CD4-positive, alpha-beta memory T cell (primary cell): ENCODE data around the gene CDK10. TPM values are rescaled to one million over a fixed set of nuclear protein-coding genes. Genes with fewer than 3 reads are reported as not detected.

ENCODE experiments used
- CTCF ChIA-PET: fragments of 350-600 bp; sonication (Branson Sonifier 250); formaldehyde crosslinking; loops from one replicate; lab custom pipeline; 2021; ENCODE audit warnings: inconsistent platforms; ENCODE audit not compliant: partially characterized antibody; lab: Charles Lee
- POLR2A ChIA-PET: fragments of 350-600 bp; sonication (Branson Sonifier 250); formaldehyde crosslinking; loops from one replicate; lab custom pipeline; 2021; ENCODE audit not compliant: partially characterized antibody; lab: Charles Lee
- DNase-seq, 5 donors: peaks; one replicate each; pipeline versions ENCODE4 v3.0.0 to v3.0.0-alpha.2; 2020 to 2022; ENCODE audit warnings: mixed read lengths in 1 of 5
- H3K27ac ChIP-seq: one replicate; pipeline ENCODE4 v1.7.0; 2013; ENCODE audit warnings: low read depth, low read length
- H3K27me3 ChIP-seq: 2 replicates; pipeline ENCODE4 v1.7.0; 2013; ENCODE audit warnings: mild to moderate bottlenecking, low read length, moderate library complexity; ENCODE audit not compliant: insufficient read depth
- H3K36me3 ChIP-seq: 2 replicates; pipeline ENCODE4 v1.7.0; 2013; ENCODE audit warnings: mild to moderate bottlenecking, low read length, moderate library complexity; ENCODE audit not compliant: insufficient read depth
- H3K4me1 ChIP-seq: 2 replicates; pipeline ENCODE4 v1.7.0; 2013; ENCODE audit warnings: mild to moderate bottlenecking, low read length, moderate library complexity; ENCODE audit not compliant: insufficient read depth
- H3K4me3 ChIP-seq, 2 donors: one replicate each; pipeline ENCODE4 v1.7.0; 2013; ENCODE audit warnings: low read length in 2 of 2, mild to moderate bottlenecking in 1 of 2
- H3K9me3 ChIP-seq, 2 donors: one replicate each; pipeline ENCODE4 v1.7.0; 2013; ENCODE audit warnings: low read length in 2 of 2, control low read depth in 1 of 2; ENCODE audit not compliant: control insufficient read depth in 1 of 2
- H3K27ac Mint-ChIP-seq, 7 donors: one replicate each; pipeline ENCODE4 v1.8.0; 2020 to 2021; ENCODE audit warnings: mixed read lengths in 7 of 7, mild to moderate bottlenecking in 6 of 7, inconsistent platforms in 3 of 7, moderate library complexity in 3 of 7
- H3K27me3 Mint-ChIP-seq, 2 donors: one replicate each; pipeline ENCODE4 v1.8.0; 2020 to 2021; ENCODE audit warnings: mixed read lengths in 2 of 2
- H3K36me3 Mint-ChIP-seq, 2 donors: one replicate each; pipeline ENCODE4 v1.8.0; 2020 to 2021; ENCODE audit warnings: mixed read lengths in 2 of 2, inconsistent platforms in 1 of 2, mild to moderate bottlenecking in 1 of 2
- H3K4me1 Mint-ChIP-seq, 4 donors: one replicate each; pipeline ENCODE4 v1.8.0; 2020 to 2021; ENCODE audit warnings: mixed read lengths in 4 of 4, mild to moderate bottlenecking in 1 of 4
- H3K4me3 Mint-ChIP-seq, 8 donors: one replicate each; pipeline ENCODE4 v1.8.0; 2020 to 2021; ENCODE audit warnings: mixed read lengths in 8 of 8, mild to moderate bottlenecking in 7 of 8, moderate library complexity in 6 of 8, inconsistent platforms in 3 of 8
- H3K9me3 Mint-ChIP-seq, 8 donors: one replicate each; pipeline ENCODE4 v1.8.0; 2020 to 2021; ENCODE audit warnings: mixed read lengths in 8 of 8, mild to moderate bottlenecking in 5 of 8, inconsistent platforms in 3 of 8, moderate library complexity in 1 of 8
- intact Hi-C: fragments of 100-400 bp; cut with micrococcal nuclease; formaldehyde crosslinking; loops from one replicate; pipeline ENCODE4 v1.15.1; 2023
- polyA plus RNA-seq, 2 donors: library from polyadenylated mRNA; unstranded; fragments of 300-500 nt; fragmentation: Illumina TruSeq; gene quantifications; one replicate each; pipeline ENCODE4 v1.2.3, GENCODE V29; 2021
- total RNA-seq, 2 experiments: library from RNA; stranded (reverse); gene quantifications; one replicate each; pipeline ENCODE4 v1.2.3, GENCODE V29; 2021

CDK10 gene
- total and polyA plus RNA-seq, 4 experiments from 2014 or later = 24.8 to 140 (median 83.9) TPM

GRCh38 chr16:89732142-89732917 lies 45.8 kb downstream of the CDK10 start:
- H3K4me3 ChIP-seq = no peak overlapping the region
- CTCF ChIA-PET = interaction anchor here (0.7 to 1.6 kb wide), 2 partner anchors 27 to 32 kb away, joined by 3 to 6 read pairs; no protein-coding TSS in a partner anchor
- no peaks in the 10 kb centered on the region for H3K9me3 ChIP-seq
- Mint-ChIP-seq H3K27ac (peak overlapping the region in 6 of 7 donors; percentile 29 to 82 (median 55)), H3K36me3 (peaks cover 53 to 75% of the 10 kb centered on the region in 2 donors), H3K4me3 (peak overlapping the region in 1 of 8 donors; percentile 21), H3K9me3 (peaks cover 0 to 2% (median 0%) of the 10 kb centered on the region in 8 donors), H3K27me3 (no peaks in the 10 kb centered on the region), H3K4me1 (peaks cover 23 to 82% (median 45%) of the 10 kb centered on the region in 4 donors)
- no peaks in the 10 kb centered on the region for H3K27me3 ChIP-seq
- H3K4me1 ChIP-seq = peaks cover 79% of the 10 kb centered on the region
- POLR2A ChIA-PET = interaction anchor here (0.7 to 13.4 kb wide), 4 partner anchors 7 to 96 kb away, joined by 3 to 288 read pairs (median 4); partner anchors contain the start of genes CDK10 and SPIRE2
- no peak overlapping the region for H3K27ac ChIP-seq
- intact Hi-C loops = no loop called here
- peaks cover 91% of the 10 kb centered on the region for H3K36me3 ChIP-seq
- DNase-seq = no peak

- H3K27me3 ChIP-seq = no peaks in the 10 kb centered on the region
- H3K27ac ChIP-seq = no peak overlapping the region
- ChIA-PET CTCF (interaction anchor here (0.7 to 1.6 kb wide), 2 partner anchors 27 to 32 kb away, joined by 3 to 6 read pairs; no protein-coding TSS in a partner anchor), POLR2A (interaction anchor here (1.0 to 13.4 kb wide), 3 partner anchors 8 to 46 kb away, joined by 3 to 288 read pairs (median 5); partner anchors contain the start of gene CDK10)
- no peak for DNase-seq
- intact Hi-C loops = no loop called here
- no peaks in the 10 kb centered on the region for H3K27me3 Mint-ChIP-seq
- peak overlapping the region in 2 of 8 donors; percentile 15 to 36 for H3K4me3 Mint-ChIP-seq
- no peaks in the 10 kb centered on the region for H3K9me3 Mint-ChIP-seq
- peak overlapping the region in 4 of 7 donors; percentile 8 to 74 (median 34) for H3K27ac Mint-ChIP-seq
- H3K36me3 ChIP-seq = peaks cover 90% of the 10 kb centered on the region
- H3K4me3 ChIP-seq = no peak overlapping the region
- H3K36me3 Mint-ChIP-seq = peaks cover 54 to 75% of the 10 kb centered on the region in 2 donors
- H3K4me1 ChIP-seq = peaks cover 79% of the 10 kb centered on the region
- H3K9me3 ChIP-seq = no peaks in the 10 kb centered on the region
- H3K4me1 Mint-ChIP-seq = peaks cover 28 to 82% (median 48%) of the 10 kb centered on the region in 4 donors
Observed at GRCh38 chr16:89732918-89733242, 46.4 kb downstream of the CDK10 start.

GRCh38 chr16:89733322-89733721 lies 46.8 kb downstream of the CDK10 start:
- no peak for DNase-seq
- Mint-ChIP-seq H3K27me3 (no peaks in the 10 kb centered on the region), H3K4me1 (peaks cover 30 to 86% (median 49%) of the 10 kb centered on the region in 4 donors), H3K36me3 (peaks cover 57 to 78% of the 10 kb centered on the region in 2 donors), H3K27ac (peak overlapping the region in 1 of 7 donors; percentile 38), H3K4me3 (peak overlapping the region in 1 of 8 donors; percentile 36), H3K9me3 (no peaks in the 10 kb centered on the region)
- Histone ChIP-seq H3K36me3 (peaks cover 92% of the 10 kb centered on the region), H3K27ac (no peak overlapping the region), H3K27me3 (no peaks in the 10 kb centered on the region), H3K4me3 (no peak overlapping the region), H3K9me3 (no peaks in the 10 kb centered on the region), H3K4me1 (peaks cover 80% of the 10 kb centered on the region)
- intact Hi-C loops = no loop called here
- POLR2A ChIA-PET = interaction anchor here (0.8 to 13.4 kb wide), 3 partner anchors 8 to 13 kb away, joined by 3 to 288 read pairs (median 5); no protein-coding TSS in a partner anchor
- CTCF ChIA-PET = no interaction called here

GRCh38 chr16:89733792-89734191 lies 47.3 kb downstream of the CDK10 start:
- no peaks in the 10 kb centered on the region for H3K9me3 Mint-ChIP-seq
- H3K4me1 ChIP-seq = peaks cover 82% of the 10 kb centered on the region
- H3K4me3 ChIP-seq = no peak overlapping the region
- H3K36me3 Mint-ChIP-seq = peaks cover 57 to 82% of the 10 kb centered on the region in 2 donors
- H3K27me3 ChIP-seq = no peaks in the 10 kb centered on the region
- CTCF ChIA-PET = no interaction called here
- H3K4me1 Mint-ChIP-seq = peaks cover 29 to 88% (median 50%) of the 10 kb centered on the region in 4 donors
- H3K27ac ChIP-seq = no peak overlapping the region
- H3K36me3 ChIP-seq = peaks cover 94% of the 10 kb centered on the region
- H3K27me3 Mint-ChIP-seq = no peaks in the 10 kb centered on the region
- no peaks in the 10 kb centered on the region for H3K9me3 ChIP-seq
- intact Hi-C loops = no loop called here
- DNase-seq = no peak
- peak overlapping the region in 1 of 7 donors; percentile 78 for H3K27ac Mint-ChIP-seq
- POLR2A ChIA-PET = interaction anchor here (0.8 to 13.4 kb wide), 3 partner anchors 9 to 14 kb away, joined by 3 to 288 read pairs (median 5); no protein-coding TSS in a partner anchor
- no peak overlapping the region for H3K4me3 Mint-ChIP-seq

GRCh38 chr16:89736554-89736953 lies 50.1 kb downstream of the CDK10 start:
- Mint-ChIP-seq H3K4me1 (peaks cover 29 to 77% (median 46%) of the 10 kb centered on the region in 4 donors), H3K27me3 (no peaks in the 10 kb centered on the region), H3K27ac (peak overlapping the region in 5 of 7 donors; percentile 42 to 92 (median 86)), H3K36me3 (peaks cover 61 to 85% of the 10 kb centered on the region in 2 donors), H3K9me3 (no peaks in the 10 kb centered on the region), H3K4me3 (peak overlapping the region in 6 of 8 donors; percentile 4 to 82 (median 54))
- CTCF ChIA-PET = interaction anchor here (0.6 to 5.9 kb wide), 5 partner anchors 12 to 124 kb away, joined by 3 to 42 read pairs (median 5); no protein-coding TSS in a partner anchor
- H3K27me3 ChIP-seq = no peaks in the 10 kb centered on the region
- POLR2A ChIA-PET = interaction anchor here (0.9 to 13.4 kb wide), 5 partner anchors 11 to 36 kb away, joined by 3 to 288 read pairs (median 10); partner anchors contain the start of gene VPS9D1
- DNase-seq = no peak
- intact Hi-C loops = no loop called here
- H3K9me3 ChIP-seq = no peaks in the 10 kb centered on the region
- H3K36me3 ChIP-seq = peaks cover 87% of the 10 kb centered on the region
- H3K4me3 ChIP-seq = no peak overlapping the region
- no peak overlapping the region for H3K27ac ChIP-seq
- peaks cover 58% of the 10 kb centered on the region for H3K4me1 ChIP-seq

- intact Hi-C loops = loop anchor here (1.0 kb wide), 2 partner anchors 14 to 31 kb away; no protein-coding TSS in a partner anchor
- H3K36me3 Mint-ChIP-seq = peaks cover 53 to 77% of the 10 kb centered on the region in 2 donors
- Histone ChIP-seq H3K27me3 (no peaks in the 10 kb centered on the region), H3K4me3 (no peak overlapping the region), H3K4me1 (peaks cover 49% of the 10 kb centered on the region), H3K36me3 (peaks cover 78% of the 10 kb centered on the region), H3K9me3 (no peaks in the 10 kb centered on the region), H3K27ac (peak overlapping the region; percentile 31)
- peak overlapping the region; percentile 74 to 92 (median 87) for H3K27ac Mint-ChIP-seq
- DNase-seq = peak; percentile 76 to 82 (median 81)
- H3K9me3 Mint-ChIP-seq = no peaks in the 10 kb centered on the region
- no peaks in the 10 kb centered on the region for H3K27me3 Mint-ChIP-seq
- H3K4me3 Mint-ChIP-seq = peak overlapping the region; percentile 20 to 82 (median 56)
- ChIA-PET POLR2A (interaction anchor here (0.6 to 13.4 kb wide), 13 partner anchors 9 to 253 kb away, joined by 3 to 288 read pairs (median 6); partner anchors contain the start of genes TCF25 and VPS9D1), CTCF (interaction anchor here (0.9 to 5.9 kb wide), 7 partner anchors 13 to 123 kb away, joined by 3 to 42 read pairs (median 5); partner anchors contain the start of gene SPATA2L)
- H3K4me1 Mint-ChIP-seq = peaks cover 23 to 69% (median 39%) of the 10 kb centered on the region in 4 donors
Observed at GRCh38 chr16:89737341-89738071, 51.0 kb downstream of the CDK10 start.
